SKM-1 treated with dmso at 0.1 percent for 144 hours (cell line): ENCODE results near the gene DGKD.

ENCODE experiments used
- DNase-seq: peaks from one replicate; lab custom pipeline; 2025; ENCODE audit not compliant: unreplicated experiment; lab: John Stamatoyannopoulos, UW

Gene DGKD

GRCh38 chr2:233411162-233411561, 56.9 kb downstream of the DGKD start:
- DNase-seq: no peak

GRCh38 chr2:233412405-233412804, 58.1 kb downstream of the DGKD start:
- no peak for DNase-seq

GRCh38 chr2:233413046-233413445, 58.8 kb downstream of the DGKD start:
- no peak for DNase-seq

- no peak for DNase-seq
Observed at GRCh38 chr2:233413559-233414272, 59.4 kb downstream of the DGKD start.

GRCh38 chr2:233414273-233414654, 60.0 kb downstream of the DGKD start:
- no peak for DNase-seq

GRCh38 chr2:233414777-233415570, 60.7 kb downstream of the DGKD start:
- no peak for DNase-seq

GRCh38 chr2:233416199-233416598, 61.9 kb downstream of the DGKD start:
- DNase-seq: no peak

GRCh38 chr2:233416706-233417105, 62.4 kb downstream of the DGKD start:
- DNase-seq: no peak

GRCh38 chr2:233417282-233417681, 63.0 kb downstream of the DGKD start:
- DNase-seq: no peak

GRCh38 chr2:233418052-233418760, 63.9 kb downstream of the DGKD start:
- no peak for DNase-seq

- DNase-seq: no peak
Observed at GRCh38 chr2:233418761-233419546, 64.7 kb downstream of the DGKD start.

GRCh38 chr2:233419602-233420391, 65.5 kb downstream of the DGKD start:
- no peak for DNase-seq

- no peak for DNase-seq
Observed at GRCh38 chr2:233421091-233421816, 67.0 kb downstream of the DGKD start.

GRCh38 chr2:233422050-233422639, 67.9 kb downstream of the DGKD start:
- no peak for DNase-seq

- DNase-seq: no peak
Observed at GRCh38 chr2:233422649-233423551, 68.6 kb downstream of the DGKD start.

GRCh38 chr2:233423552-233423860, 69.2 kb downstream of the DGKD start:
- DNase-seq: no peak

- no peak for DNase-seq
Observed at GRCh38 chr2:233424154-233424951, 70.1 kb downstream of the DGKD start.
